Parathyroid adenoma (tissue), 2 donors: ENCODE measurements around the gene FAM20C.

Experiments
- H2AFZ ChIP-seq: fragments of 300-600 bp; sonication (generic); one replicate; pipeline ENCODE4 v1.7.0; 2017; ENCODE audit warnings: antibody characterized with exemption, mild to moderate bottlenecking
- H3K27ac ChIP-seq: fragments of 300-600 bp; sonication (generic); one replicate; pipeline ENCODE4 v1.7.0; 2017
- H3K27me3 ChIP-seq: fragments of 300-600 bp; sonication (generic); one replicate; pipeline ENCODE4 v1.7.0; 2017; ENCODE audit warnings: low read length; ENCODE audit not compliant: control insufficient read depth, insufficient read depth
- H3K36me3 ChIP-seq: fragments of 300-600 bp; sonication (generic); one replicate; pipeline ENCODE4 v1.7.0; 2017; ENCODE audit warnings: low read length; ENCODE audit not compliant: control insufficient read depth, insufficient read depth
- H3K4me1 ChIP-seq: fragments of 300-600 bp; sonication (generic); one replicate; pipeline ENCODE4 v1.7.0; 2017; ENCODE audit warnings: control low read depth
- H3K4me2 ChIP-seq: fragments of 300-600 bp; sonication (generic); one replicate; pipeline ENCODE4 v1.7.0; 2017; ENCODE audit warnings: low read length
- H3K4me3 ChIP-seq: fragments of 300-600 bp; sonication (generic); one replicate; pipeline ENCODE4 v1.7.0; 2017; ENCODE audit warnings: low read depth, low read length
- H3K79me2 ChIP-seq: fragments of 300-600 bp; sonication (generic); one replicate; pipeline ENCODE4 v1.7.0; 2017; ENCODE audit warnings: control low read depth
- H3K9ac ChIP-seq: fragments of 300-600 bp; sonication (generic); one replicate; pipeline ENCODE4 v1.7.0; 2017; ENCODE audit warnings: mild to moderate bottlenecking
- H3K9me3 ChIP-seq: fragments of 300-600 bp; sonication (generic); one replicate; pipeline ENCODE4 v1.7.0; 2017; ENCODE audit warnings: low read length; ENCODE audit not compliant: control insufficient read depth
- CTCF ChIP-seq: fragments of 300-600 bp; sonication (generic); IDR thresholded peaks from one replicate; pipeline ENCODE4 v1.7.0; 2017; ENCODE audit warnings: antibody characterized with exemption, mild to moderate bottlenecking
- donor health status: primary hyperparathyroidism.

FAM20C gene

GRCh38 chr7:248732-249435 is 56.5 kb downstream of the FAM20C start:
- Histone ChIP-seq H3K4me3 (no peak overlapping the region), H2AFZ (no peak overlapping the region), H3K27me3 (no peaks in the 10 kb centered on the region), H3K4me1 (no peaks in the 10 kb centered on the region), H3K79me2 (no peaks in the 10 kb centered on the region), H3K9me3 (no peaks in the 10 kb centered on the region), H3K36me3 (no peaks in the 10 kb centered on the region), H3K9ac (no peak overlapping the region), H3K4me2 (no peak overlapping the region), H3K27ac (no peak overlapping the region)
- no peak for TF ChIP-seq CTCF

- H3K36me3 ChIP-seq = no peaks in the 10 kb centered on the region
Observed at GRCh38 chr7:249989-250388, 57.6 kb downstream of the FAM20C start.

DNA sequence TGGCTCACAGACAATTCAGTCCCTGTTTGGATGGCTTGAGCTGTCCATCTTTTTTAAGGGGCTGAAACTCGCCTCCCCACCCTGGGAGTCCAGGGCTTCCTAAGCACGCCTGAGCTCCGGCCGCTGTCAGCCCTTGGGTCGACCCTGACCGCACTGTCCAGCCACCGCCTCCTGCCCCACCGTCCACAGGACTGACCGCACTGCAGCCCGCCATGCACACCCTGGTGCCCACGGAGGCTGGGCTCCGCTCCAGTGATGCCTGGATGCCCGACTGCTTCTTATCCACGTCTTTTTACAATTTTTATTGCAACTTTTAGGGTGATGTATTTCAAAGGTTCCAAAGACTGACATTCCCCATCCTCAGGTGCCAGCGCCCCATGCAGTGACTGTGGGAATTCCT is 58.2 kb downstream of the FAM20C start:
- H3K4me2 ChIP-seq = no peak overlapping the region
- no peaks in the 10 kb centered on the region for H3K9me3 ChIP-seq
- H3K4me1 ChIP-seq = no peaks in the 10 kb centered on the region
- no peaks in the 10 kb centered on the region for H3K36me3 ChIP-seq
- H3K27ac ChIP-seq = no peak overlapping the region
- H3K79me2 ChIP-seq = no peaks in the 10 kb centered on the region
- TF ChIP-seq CTCF = no peak
- no peaks in the 10 kb centered on the region for H3K27me3 ChIP-seq
- no peak overlapping the region for H3K9ac ChIP-seq
- H3K4me3 ChIP-seq = no peak overlapping the region
- H2AFZ ChIP-seq = no peak overlapping the region

More at GRCh38 chr7:249989-250388, 57.6 kb downstream of the FAM20C start:
- no peak for TF ChIP-seq CTCF
- Histone ChIP-seq H3K79me2 (no peaks in the 10 kb centered on the region), H3K4me3 (no peak overlapping the region), H3K4me1 (no peaks in the 10 kb centered on the region), H3K9ac (no peak overlapping the region), H3K9me3 (no peaks in the 10 kb centered on the region), H2AFZ (no peak overlapping the region), H3K4me2 (no peak overlapping the region), H3K27me3 (no peaks in the 10 kb centered on the region), H3K27ac (no peak overlapping the region)

- H3K4me2 ChIP-seq = no peak overlapping the region
- no peak for TF ChIP-seq CTCF
- H3K9ac ChIP-seq = no peak overlapping the region
- no peak overlapping the region for H3K4me3 ChIP-seq
- H3K27me3 ChIP-seq = no peaks in the 10 kb centered on the region
- H3K9me3 ChIP-seq = no peaks in the 10 kb centered on the region
- no peaks in the 10 kb centered on the region for H3K36me3 ChIP-seq
- no peak overlapping the region for H3K27ac ChIP-seq
- H2AFZ ChIP-seq = no peak overlapping the region
- no peaks in the 10 kb centered on the region for H3K4me1 ChIP-seq
- no peaks in the 10 kb centered on the region for H3K79me2 ChIP-seq
Observed at GRCh38 chr7:251005-251404, 58.6 kb downstream of the FAM20C start.
